KMS-11 (cell line): Measurements from ENCODE around the gene UQCRHL.

Experiments used
- H2AFZ ChIP-seq: fragments of 200-600 bp; sonication (generic); 2 replicates; pipeline ENCODE4 v1.6.1; 2016; ENCODE audit warnings: antibody characterized with exemption, mixed run types, low read depth
- H3K27ac ChIP-seq: fragments of 200-600 bp; sonication (generic); 2 replicates; pipeline ENCODE4 v1.6.1; 2016; ENCODE audit warnings: mild to moderate bottlenecking, mixed run types
- H3K27me3 ChIP-seq: fragments of 200-600 bp; sonication (generic); 2 replicates; pipeline ENCODE4 v1.6.1; 2017; ENCODE audit warnings: mild to moderate bottlenecking, low read depth, mixed run types, moderate library complexity; ENCODE audit not compliant: insufficient read depth
- H3K36me3 ChIP-seq: fragments of 200-600 bp; sonication (generic); 2 replicates; pipeline ENCODE4 v1.6.1; 2017; ENCODE audit warnings: mild to moderate bottlenecking, mixed run types; ENCODE audit not compliant: insufficient read depth
- H3K4me1 ChIP-seq: fragments of 200-600 bp; sonication (generic); 2 replicates; pipeline ENCODE4 v1.6.1; 2016; ENCODE audit warnings: mild to moderate bottlenecking, low read depth, mixed run types; ENCODE audit not compliant: poor library complexity, severe bottlenecking
- H3K4me2 ChIP-seq: fragments of 200-600 bp; sonication (generic); 2 replicates; pipeline ENCODE4 v1.7.0; 2016; ENCODE audit warnings: mild to moderate bottlenecking, mixed run types
- H3K4me3 ChIP-seq: fragments of 200-600 bp; sonication (generic); IDR thresholded peaks from 2 replicates; pipeline ENCODE4 v1.6.1; 2017; ENCODE audit warnings: low read depth, low read length, mixed read lengths; ENCODE audit not compliant: insufficient read depth
- H3K79me2 ChIP-seq: fragments of 200-600 bp; sonication (generic); 2 replicates; pipeline ENCODE4 v1.6.1; 2016; ENCODE audit warnings: low read depth, mixed run types; ENCODE audit not compliant: insufficient read depth
- H3K9ac ChIP-seq: fragments of 200-600 bp; sonication (generic); 2 replicates; pipeline ENCODE4 v1.6.1; 2016; ENCODE audit warnings: mild to moderate bottlenecking, mixed run types
- H4K20me1 ChIP-seq: fragments of 200-600 bp; sonication (generic); 2 replicates; pipeline ENCODE4 v1.6.1; 2016; ENCODE audit warnings: mild to moderate bottlenecking, mixed run types; ENCODE audit not compliant: insufficient read depth
- TF ChIP-seq, protein P1 (sequence below): fragments of 200-600 bp; sonication (generic); conservative IDR thresholded peaks from 2 replicates; pipeline ENCODE4 v1.6.1; 2017; ENCODE audit warnings: low read depth, mild to moderate bottlenecking, antibody characterized with exemption, low read length, moderate library complexity, mixed read lengths

UQCRHL gene

GRCh38 chr1:15777909-15778707, 29.3 kb downstream of the UQCRHL start:
- Histone ChIP-seq H3K27ac (no peak overlapping the region), H2AFZ (no peak overlapping the region), H3K4me1 (peaks cover 7% of the 10 kb centered on the region), H3K79me2 (no peaks in the 10 kb centered on the region), H3K9ac (no peak overlapping the region), H3K36me3 (no peaks in the 10 kb centered on the region), H3K27me3 (no peaks in the 10 kb centered on the region), H3K4me3 (no peak overlapping the region), H4K20me1 (no peaks in the 10 kb centered on the region), H3K4me2 (no peak overlapping the region)
- TF ChIP-seq, protein P1, sequence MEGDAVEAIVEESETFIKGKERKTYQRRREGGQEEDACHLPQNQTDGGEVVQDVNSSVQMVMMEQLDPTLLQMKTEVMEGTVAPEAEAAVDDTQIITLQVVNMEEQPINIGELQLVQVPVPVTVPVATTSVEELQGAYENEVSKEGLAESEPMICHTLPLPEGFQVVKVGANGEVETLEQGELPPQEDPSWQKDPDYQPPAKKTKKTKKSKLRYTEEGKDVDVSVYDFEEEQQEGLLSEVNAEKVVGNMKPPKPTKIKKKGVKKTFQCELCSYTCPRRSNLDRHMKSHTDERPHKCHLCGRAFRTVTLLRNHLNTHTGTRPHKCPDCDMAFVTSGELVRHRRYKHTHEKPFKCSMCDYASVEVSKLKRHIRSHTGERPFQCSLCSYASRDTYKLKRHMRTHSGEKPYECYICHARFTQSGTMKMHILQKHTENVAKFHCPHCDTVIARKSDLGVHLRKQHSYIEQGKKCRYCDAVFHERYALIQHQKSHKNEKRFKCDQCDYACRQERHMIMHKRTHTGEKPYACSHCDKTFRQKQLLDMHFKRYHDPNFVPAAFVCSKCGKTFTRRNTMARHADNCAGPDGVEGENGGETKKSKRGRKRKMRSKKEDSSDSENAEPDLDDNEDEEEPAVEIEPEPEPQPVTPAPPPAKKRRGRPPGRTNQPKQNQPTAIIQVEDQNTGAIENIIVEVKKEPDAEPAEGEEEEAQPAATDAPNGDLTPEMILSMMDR: no peak

DNA sequence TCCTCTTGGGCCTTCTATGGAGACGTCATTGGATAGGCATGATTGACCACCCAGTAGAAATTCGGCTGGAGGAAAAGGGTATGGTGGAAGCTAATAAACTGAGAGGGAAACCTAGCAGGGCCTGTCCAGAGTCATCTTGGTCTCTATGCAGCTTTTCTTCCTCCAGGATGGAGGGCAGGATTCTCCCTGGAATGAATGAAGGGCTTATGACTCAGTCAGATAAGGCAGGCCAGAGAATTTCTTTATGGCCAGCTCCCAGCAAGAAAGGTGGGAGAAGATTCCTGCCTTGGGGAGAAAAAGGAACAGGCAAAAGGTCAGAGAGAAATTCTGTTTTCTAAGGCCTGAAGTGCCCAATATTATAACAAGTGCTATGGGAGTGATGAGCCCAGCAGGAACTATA, 31.7 kb downstream of the UQCRHL start:
- Histone ChIP-seq H3K4me3 (no peak overlapping the region), H3K27me3 (no peaks in the 10 kb centered on the region), H3K36me3 (no peaks in the 10 kb centered on the region), H2AFZ (no peak overlapping the region), H3K27ac (no peak overlapping the region), H3K4me1 (peaks cover 5% of the 10 kb centered on the region), H4K20me1 (no peaks in the 10 kb centered on the region), H3K9ac (no peak overlapping the region), H3K79me2 (no peaks in the 10 kb centered on the region), H3K4me2 (no peak overlapping the region)
- TF ChIP-seq, protein P1: no peak

DNA sequence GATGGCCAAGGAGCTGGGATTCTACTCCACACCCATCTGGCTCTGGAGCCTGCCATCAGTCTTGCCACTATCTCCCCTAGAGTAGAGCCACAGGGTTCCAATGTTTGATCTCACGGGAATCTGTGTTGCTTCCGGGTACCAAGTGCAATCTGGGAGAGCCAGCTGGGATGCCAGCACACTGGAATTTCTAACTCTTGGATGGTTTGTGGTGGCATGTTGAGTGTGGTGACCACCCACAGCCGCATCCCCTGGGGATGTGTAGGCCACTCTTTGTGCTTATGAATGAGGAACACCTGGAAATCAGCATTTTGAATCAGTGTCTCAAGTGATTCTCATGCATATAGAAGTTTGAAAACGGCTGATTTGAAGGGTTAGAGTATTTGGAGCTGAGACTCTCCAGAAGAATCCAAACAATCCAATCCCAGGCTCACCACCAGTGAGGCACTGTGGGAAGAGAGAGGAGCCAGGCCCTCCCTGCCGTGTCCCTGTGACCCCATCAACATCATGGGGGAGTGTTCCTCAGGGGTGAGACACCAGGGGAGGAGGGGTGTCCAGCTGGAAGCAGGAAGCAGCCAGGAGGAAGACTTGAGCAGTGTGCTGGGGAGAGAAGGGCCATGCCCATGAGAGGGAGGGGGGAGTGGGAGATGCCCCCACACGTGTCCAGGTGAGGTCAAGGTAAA, 35.5 kb downstream of the UQCRHL start:
- Histone ChIP-seq H4K20me1 (no peaks in the 10 kb centered on the region), H3K4me3 (no peak overlapping the region), H3K79me2 (no peaks in the 10 kb centered on the region), H3K36me3 (no peaks in the 10 kb centered on the region), H3K4me1 (no peaks in the 10 kb centered on the region), H3K27me3 (no peaks in the 10 kb centered on the region), H2AFZ (no peak overlapping the region), H3K9ac (no peak overlapping the region), H3K27ac (no peak overlapping the region), H3K4me2 (no peak overlapping the region)
- TF ChIP-seq, protein P1: no peak

DNA sequence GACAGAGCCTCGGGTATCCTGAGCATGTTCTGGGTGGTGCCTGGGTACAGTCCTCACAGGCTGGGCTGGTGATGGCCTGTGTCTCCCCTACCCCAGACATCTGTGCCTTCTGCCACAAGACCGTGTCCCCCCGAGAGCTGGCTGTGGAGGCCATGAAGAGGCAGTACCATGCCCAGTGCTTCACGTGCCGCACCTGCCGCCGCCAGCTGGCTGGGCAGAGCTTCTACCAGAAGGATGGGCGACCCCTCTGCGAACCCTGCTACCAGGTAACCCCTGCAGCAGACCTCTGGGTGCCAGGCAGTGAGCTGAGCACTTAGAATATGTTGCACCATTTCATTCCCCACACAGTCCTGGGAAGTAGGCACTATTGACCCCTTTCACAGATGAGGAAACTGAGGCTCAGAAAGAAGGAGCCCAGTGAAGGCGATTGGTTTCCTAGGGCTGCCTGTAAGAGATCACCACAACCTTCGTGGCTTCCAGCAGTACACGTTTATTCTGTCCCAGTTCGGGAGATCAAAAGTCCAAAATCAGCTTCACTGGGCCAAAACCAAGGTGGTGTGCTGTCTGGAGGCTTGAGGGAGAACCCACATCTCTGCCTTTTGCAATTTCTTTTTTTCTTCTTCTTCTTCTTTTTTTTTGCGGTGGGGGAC, 37.0 kb downstream of the UQCRHL start:
- Histone ChIP-seq H3K27me3 (no peaks in the 10 kb centered on the region), H3K27ac (no peak overlapping the region), H3K4me2 (no peak overlapping the region), H3K4me1 (no peaks in the 10 kb centered on the region), H2AFZ (no peak overlapping the region), H3K79me2 (no peaks in the 10 kb centered on the region), H4K20me1 (no peaks in the 10 kb centered on the region), H3K36me3 (no peaks in the 10 kb centered on the region), H3K9ac (no peak overlapping the region), H3K4me3 (no peak overlapping the region)
- TF ChIP-seq, protein P1: no peak
